Panc1 (cell line): ENCODE data around the gene C2orf76.

Experiments used
- POLR2AphosphoS5 ChIP-seq: IDR thresholded peaks from 2 replicates; pipeline ENCODE4 v1.6.1; 2012; ENCODE audit warnings: mild to moderate bottlenecking, low read depth, low read length, moderate library complexity
- SIN3A ChIP-seq: IDR thresholded peaks from 2 replicates; pipeline ENCODE4 v1.6.1; 2012; ENCODE audit warnings: low read depth, mild to moderate bottlenecking, low read length, moderate library complexity, borderline replicate concordance; ENCODE audit not compliant: insufficient read depth
- TCF7L2 ChIP-seq: IDR thresholded peaks from 2 replicates; pipeline ENCODE4 v1.6.1; 2011; ENCODE audit warnings: mild to moderate bottlenecking, low read depth, low read length, inconsistent platforms
- TF ChIP-seq, protein P1 (sequence below): fragments of 450-650 bp; IDR thresholded peaks from 2 replicates; pipeline ENCODE4 v1.5.1; 2017; ENCODE audit warnings: mild to moderate bottlenecking
- TF ChIP-seq, protein P2 (sequence below), 2 experiments: IDR thresholded peaks; 2 replicates each; pipeline ENCODE4 v1.6.1; 2011 to 2012; ENCODE audit warnings: low read depth in 2 of 2, control low read depth in 1 of 2, low read length in 1 of 2, mild to moderate bottlenecking in 1 of 2, moderate library complexity in 1 of 2; ENCODE audit not compliant: insufficient read depth in 1 of 2

- TF ChIP-seq SIN3A (no peak), POLR2AphosphoS5 (no peak), TCF7L2 (no peak)
- TF ChIP-seq, protein P1, sequence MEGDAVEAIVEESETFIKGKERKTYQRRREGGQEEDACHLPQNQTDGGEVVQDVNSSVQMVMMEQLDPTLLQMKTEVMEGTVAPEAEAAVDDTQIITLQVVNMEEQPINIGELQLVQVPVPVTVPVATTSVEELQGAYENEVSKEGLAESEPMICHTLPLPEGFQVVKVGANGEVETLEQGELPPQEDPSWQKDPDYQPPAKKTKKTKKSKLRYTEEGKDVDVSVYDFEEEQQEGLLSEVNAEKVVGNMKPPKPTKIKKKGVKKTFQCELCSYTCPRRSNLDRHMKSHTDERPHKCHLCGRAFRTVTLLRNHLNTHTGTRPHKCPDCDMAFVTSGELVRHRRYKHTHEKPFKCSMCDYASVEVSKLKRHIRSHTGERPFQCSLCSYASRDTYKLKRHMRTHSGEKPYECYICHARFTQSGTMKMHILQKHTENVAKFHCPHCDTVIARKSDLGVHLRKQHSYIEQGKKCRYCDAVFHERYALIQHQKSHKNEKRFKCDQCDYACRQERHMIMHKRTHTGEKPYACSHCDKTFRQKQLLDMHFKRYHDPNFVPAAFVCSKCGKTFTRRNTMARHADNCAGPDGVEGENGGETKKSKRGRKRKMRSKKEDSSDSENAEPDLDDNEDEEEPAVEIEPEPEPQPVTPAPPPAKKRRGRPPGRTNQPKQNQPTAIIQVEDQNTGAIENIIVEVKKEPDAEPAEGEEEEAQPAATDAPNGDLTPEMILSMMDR, result no peak
- TF ChIP-seq, protein P2, sequence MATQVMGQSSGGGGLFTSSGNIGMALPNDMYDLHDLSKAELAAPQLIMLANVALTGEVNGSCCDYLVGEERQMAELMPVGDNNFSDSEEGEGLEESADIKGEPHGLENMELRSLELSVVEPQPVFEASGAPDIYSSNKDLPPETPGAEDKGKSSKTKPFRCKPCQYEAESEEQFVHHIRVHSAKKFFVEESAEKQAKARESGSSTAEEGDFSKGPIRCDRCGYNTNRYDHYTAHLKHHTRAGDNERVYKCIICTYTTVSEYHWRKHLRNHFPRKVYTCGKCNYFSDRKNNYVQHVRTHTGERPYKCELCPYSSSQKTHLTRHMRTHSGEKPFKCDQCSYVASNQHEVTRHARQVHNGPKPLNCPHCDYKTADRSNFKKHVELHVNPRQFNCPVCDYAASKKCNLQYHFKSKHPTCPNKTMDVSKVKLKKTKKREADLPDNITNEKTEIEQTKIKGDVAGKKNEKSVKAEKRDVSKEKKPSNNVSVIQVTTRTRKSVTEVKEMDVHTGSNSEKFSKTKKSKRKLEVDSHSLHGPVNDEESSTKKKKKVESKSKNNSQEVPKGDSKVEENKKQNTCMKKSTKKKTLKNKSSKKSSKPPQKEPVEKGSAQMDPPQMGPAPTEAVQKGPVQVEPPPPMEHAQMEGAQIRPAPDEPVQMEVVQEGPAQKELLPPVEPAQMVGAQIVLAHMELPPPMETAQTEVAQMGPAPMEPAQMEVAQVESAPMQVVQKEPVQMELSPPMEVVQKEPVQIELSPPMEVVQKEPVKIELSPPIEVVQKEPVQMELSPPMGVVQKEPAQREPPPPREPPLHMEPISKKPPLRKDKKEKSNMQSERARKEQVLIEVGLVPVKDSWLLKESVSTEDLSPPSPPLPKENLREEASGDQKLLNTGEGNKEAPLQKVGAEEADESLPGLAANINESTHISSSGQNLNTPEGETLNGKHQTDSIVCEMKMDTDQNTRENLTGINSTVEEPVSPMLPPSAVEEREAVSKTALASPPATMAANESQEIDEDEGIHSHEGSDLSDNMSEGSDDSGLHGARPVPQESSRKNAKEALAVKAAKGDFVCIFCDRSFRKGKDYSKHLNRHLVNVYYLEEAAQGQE (IDR thresholded peaks at IDR 0.05; ENCODE audit: insufficient read depth in 1 of 2, low read depth in 2 of 2, low read length in 1 of 2), result no peak
Observed at GRCh38 chr2:119326938-119327337, 39.7 kb downstream of the C2orf76 start.
